Fibroblast of lung (primary cell): Measurements from ENCODE around the gene SULT1C4. TPM values are rescaled to one million over a fixed set of nuclear protein-coding genes. Genes with fewer than 3 reads are reported as not detected.

ENCODE experiments used
- DNase-seq, 2 donors: peaks; one replicate each; pipeline versions ENCODE4 v3.0.0 to v3.0.0-alpha.2; 2010; ENCODE audit warnings: low read depth in 2 of 2
- H2AFZ ChIP-seq: 2 replicates; pipeline ENCODE4 v1.5.1; 2012; ENCODE audit warnings: low read length, control low read depth, inconsistent platforms
- H3K27ac ChIP-seq: 2 replicates; pipeline ENCODE4 v1.5.1; 2011; ENCODE audit warnings: low read length, control low read depth; ENCODE audit not compliant: insufficient read depth
- H3K27me3 ChIP-seq: 2 replicates; pipeline ENCODE4 v1.5.1; 2011; ENCODE audit warnings: mild to moderate bottlenecking, low read length; ENCODE audit not compliant: control insufficient read depth, insufficient read depth
- H3K36me3 ChIP-seq: 2 replicates; pipeline ENCODE4 v1.5.1; 2011; ENCODE audit warnings: low read length; ENCODE audit not compliant: control insufficient read depth, insufficient read depth
- H3K4me1 ChIP-seq: 2 replicates; pipeline ENCODE4 v1.5.1; 2011; ENCODE audit warnings: low read length; ENCODE audit not compliant: control insufficient read depth, insufficient read depth; ENCODE audit errors: extremely low read depth
- H3K4me2 ChIP-seq: 2 replicates; pipeline ENCODE4 v1.5.1; 2011; ENCODE audit warnings: low read length, control low read depth; ENCODE audit not compliant: insufficient read depth; ENCODE audit errors: extremely low read depth
- H3K4me3 ChIP-seq, 4 experiments: fragments of 200-600 bp in 1 of 4; sonication (generic) in 1 of 4; replicated peaks in 1 of 4; 2 replicates each; pipeline ENCODE4 v1.5.1; 2011 to 2016; ENCODE audit warnings: low read length in 4 of 4, low read depth in 3 of 4, mild to moderate bottlenecking in 3 of 4, control low read depth in 2 of 4, inconsistent platforms in 1 of 4, mixed read lengths in 1 of 4; ENCODE audit not compliant: insufficient read depth in 1 of 4; ENCODE audit errors: control extremely low read depth in 1 of 4
- H3K79me2 ChIP-seq: 2 replicates; pipeline ENCODE4 v1.5.1; 2012; ENCODE audit warnings: mild to moderate bottlenecking, low read length, inconsistent platforms; ENCODE audit not compliant: control insufficient read depth, insufficient read depth
- H3K9ac ChIP-seq: 2 replicates; pipeline ENCODE4 v1.5.1; 2011; ENCODE audit warnings: mild to moderate bottlenecking, low read length, control low read depth; ENCODE audit not compliant: insufficient read depth
- H3K9me3 ChIP-seq: 2 replicates; pipeline ENCODE4 v1.5.1; 2012; ENCODE audit warnings: low read depth, low read length; ENCODE audit not compliant: control insufficient read depth, insufficient read depth
- H4K20me1 ChIP-seq: 2 replicates; pipeline ENCODE4 v1.5.1; 2011; ENCODE audit warnings: low read length; ENCODE audit not compliant: control insufficient read depth, insufficient read depth; ENCODE audit errors: extremely low read depth
- EZH2 ChIP-seq: IDR thresholded peaks from 2 replicates; pipeline ENCODE4 v1.5.1; 2012; ENCODE audit warnings: low read length, control low read depth, mild to moderate bottlenecking; ENCODE audit errors: missing control alignments
- polyA plus RNA-seq, 2 donors: library from polyadenylated mRNA; depleted of rRNA in 1 of 2; stranded (reverse) in 1 of 2; unstranded in 1 of 2; fragments of >200 nt; gene quantifications; 2 replicates each; pipeline ENCODE4 v1.2.1, GENCODE V29; 2011 to 2012; ENCODE audit warnings: missing spikeins in 1 of 2
- total RNA-seq: library from RNA; depleted of rRNA; stranded (reverse); fragments of >200 nt; gene quantifications from 2 replicates; pipeline ENCODE4 v1.2.1, GENCODE V29; 2014
- TF ChIP-seq, protein P1 (sequence below), 2 donors: IDR thresholded peaks in 1 of 2; conservative IDR thresholded peaks in 1 of 2; 1 replicate in 1 of 2; 2 replicates in 1 of 2; pipeline ENCODE4 v1.5.1; 2011 to 2012; ENCODE audit warnings: low read length in 2 of 2, control low read depth in 1 of 2, inconsistent platforms in 1 of 2, low read depth in 1 of 2, mild to moderate bottlenecking in 1 of 2

Gene SULT1C4
- total and polyA plus RNA-seq, 2 donors (not counting 1 experiment from before 2014, with no cell fraction given) = 0.14 to 0.50 TPM

DNA sequence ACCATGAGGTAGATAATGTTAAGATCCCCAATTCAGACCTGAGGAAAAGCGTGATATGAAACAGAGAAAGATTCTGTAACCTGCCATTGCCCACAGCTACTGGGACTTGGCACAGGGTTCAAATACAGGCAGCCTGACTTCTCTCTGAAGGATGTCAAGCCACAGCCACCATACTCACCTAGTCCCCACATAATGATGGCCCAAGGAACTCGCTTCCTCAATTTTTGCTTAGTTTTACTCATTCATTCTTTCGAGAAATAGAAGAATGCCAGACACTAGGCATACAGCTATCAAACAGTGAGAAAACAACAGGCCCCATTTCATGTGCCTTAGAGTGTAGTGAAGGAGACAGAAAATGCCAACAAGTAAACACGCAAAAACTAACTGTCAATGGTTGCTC, 980 bp upstream of the SULT1C4 start:
- Histone ChIP-seq H3K4me2 (no peak overlapping the region), H3K27me3 (no peaks in the 10 kb centered on the region), H3K4me3 (no peak overlapping the region), H3K9me3 (no peaks in the 10 kb centered on the region), H3K27ac (no peak overlapping the region), H3K9ac (no peak overlapping the region), H3K4me1 (no peaks in the 10 kb centered on the region), H2AFZ (peak overlapping the region; percentile 8), H3K36me3 (no peaks in the 10 kb centered on the region), H4K20me1 (no peaks in the 10 kb centered on the region), H3K79me2 (no peaks in the 10 kb centered on the region)
- no peak for TF ChIP-seq EZH2
- TF ChIP-seq, protein P1, sequence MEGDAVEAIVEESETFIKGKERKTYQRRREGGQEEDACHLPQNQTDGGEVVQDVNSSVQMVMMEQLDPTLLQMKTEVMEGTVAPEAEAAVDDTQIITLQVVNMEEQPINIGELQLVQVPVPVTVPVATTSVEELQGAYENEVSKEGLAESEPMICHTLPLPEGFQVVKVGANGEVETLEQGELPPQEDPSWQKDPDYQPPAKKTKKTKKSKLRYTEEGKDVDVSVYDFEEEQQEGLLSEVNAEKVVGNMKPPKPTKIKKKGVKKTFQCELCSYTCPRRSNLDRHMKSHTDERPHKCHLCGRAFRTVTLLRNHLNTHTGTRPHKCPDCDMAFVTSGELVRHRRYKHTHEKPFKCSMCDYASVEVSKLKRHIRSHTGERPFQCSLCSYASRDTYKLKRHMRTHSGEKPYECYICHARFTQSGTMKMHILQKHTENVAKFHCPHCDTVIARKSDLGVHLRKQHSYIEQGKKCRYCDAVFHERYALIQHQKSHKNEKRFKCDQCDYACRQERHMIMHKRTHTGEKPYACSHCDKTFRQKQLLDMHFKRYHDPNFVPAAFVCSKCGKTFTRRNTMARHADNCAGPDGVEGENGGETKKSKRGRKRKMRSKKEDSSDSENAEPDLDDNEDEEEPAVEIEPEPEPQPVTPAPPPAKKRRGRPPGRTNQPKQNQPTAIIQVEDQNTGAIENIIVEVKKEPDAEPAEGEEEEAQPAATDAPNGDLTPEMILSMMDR (conservative IDR thresholded peaks at IDR 0.05 in 1 of 2, IDR thresholded peaks at IDR 0.05 in 1 of 2; ENCODE audit: low read depth in 1 of 2, low read length in 2 of 2) = no peak
- no peak for DNase-seq

DNA sequence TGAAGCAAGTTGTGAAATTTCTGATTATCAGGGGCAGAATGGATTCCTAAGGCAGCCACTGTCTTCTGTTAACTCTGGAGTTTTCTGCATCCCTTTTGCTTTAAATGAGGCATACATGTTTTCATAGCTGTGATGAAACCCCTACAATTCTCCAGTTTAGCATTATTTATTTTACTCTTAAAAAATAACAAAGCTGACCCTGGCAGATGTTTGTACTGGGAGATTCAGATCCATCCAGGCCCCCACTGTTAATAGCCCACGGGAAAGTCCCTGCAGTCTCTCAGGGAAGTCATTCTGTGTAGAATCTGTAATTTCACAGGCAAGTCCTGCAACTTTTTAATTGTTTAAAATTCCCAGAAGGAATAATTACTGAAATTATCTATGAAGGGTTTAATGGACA, 353 bp upstream of the SULT1C4 start:
- H3K27ac ChIP-seq = no peak overlapping the region
- peak; percentile 13 to 70 for DNase-seq
- H3K9me3 ChIP-seq = no peaks in the 10 kb centered on the region
- H3K4me2 ChIP-seq = no peak overlapping the region
- peak overlapping the region; percentile 8 for H2AFZ ChIP-seq
- TF ChIP-seq EZH2 = no peak
- TF ChIP-seq, protein P1 (conservative IDR thresholded peaks at IDR 0.05 in 1 of 2, IDR thresholded peaks at IDR 0.05 in 1 of 2; ENCODE audit: low read depth in 1 of 2, low read length in 2 of 2) = no peak
- no peak overlapping the region for H3K4me3 ChIP-seq
- H3K4me1 ChIP-seq = no peaks in the 10 kb centered on the region
- H3K36me3 ChIP-seq = no peaks in the 10 kb centered on the region
- H4K20me1 ChIP-seq = no peaks in the 10 kb centered on the region
- H3K27me3 ChIP-seq = no peaks in the 10 kb centered on the region
- no peaks in the 10 kb centered on the region for H3K79me2 ChIP-seq
- H3K9ac ChIP-seq = no peak overlapping the region

DNA sequence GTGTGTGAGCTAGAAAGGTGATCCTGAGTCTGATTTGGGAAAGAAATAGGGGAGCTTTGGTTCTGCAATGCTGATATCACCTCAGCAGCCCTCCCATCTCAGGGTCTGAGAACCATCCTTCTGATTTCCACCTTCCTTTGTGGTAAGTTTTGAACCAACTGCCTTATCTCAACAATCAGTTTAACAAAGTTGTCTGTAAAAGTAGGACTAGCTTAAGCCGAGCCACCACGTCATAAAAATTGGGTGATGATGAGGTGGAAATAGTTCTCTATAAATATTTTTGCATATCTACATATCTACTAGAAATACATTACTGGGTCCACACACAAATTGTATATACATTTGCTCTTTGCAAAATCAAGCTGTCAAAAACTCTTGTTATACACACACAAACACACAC, 1.1 kb downstream of the SULT1C4 start:
- no peaks in the 10 kb centered on the region for H3K36me3 ChIP-seq
- H3K4me1 ChIP-seq = no peaks in the 10 kb centered on the region
- TF ChIP-seq, protein P1 (conservative IDR thresholded peaks at IDR 0.05 in 1 of 2, IDR thresholded peaks at IDR 0.05 in 1 of 2; ENCODE audit: low read depth in 1 of 2, low read length in 2 of 2) = no peak
- TF ChIP-seq EZH2 = no peak
- H3K4me3 ChIP-seq = no peak overlapping the region
- no peaks in the 10 kb centered on the region for H3K27me3 ChIP-seq
- no peak overlapping the region for H3K4me2 ChIP-seq
- no peak overlapping the region for H3K27ac ChIP-seq
- no peaks in the 10 kb centered on the region for H4K20me1 ChIP-seq
- no peak overlapping the region for H2AFZ ChIP-seq
- no peak for DNase-seq
- no peak overlapping the region for H3K9ac ChIP-seq
- no peaks in the 10 kb centered on the region for H3K79me2 ChIP-seq
- H3K9me3 ChIP-seq = no peaks in the 10 kb centered on the region
